T47D (cell line): ENCODE results near the gene RASAL2.
"Not testable (repeated sequence)": the region's sequence is repeated elsewhere in the genome, so short reads cannot be mapped to it uniquely, and the experiment has no call there.

Experiments used
- DNase-seq, 2 experiments: peaks; one replicate each; pipeline versions ENCODE4 v3.0.0 to v3.0.0-alpha.2; 2011 to 2012; ENCODE audit warnings: low read depth in 1 of 2, low spot score in 1 of 2
- JUND ChIP-seq: IDR thresholded peaks from 2 replicates; pipeline ENCODE4 v1.6.1; 2012; ENCODE audit warnings: low read depth
- in situ Hi-C: cut with HindIII; loops from 2 replicates; pipeline ENCODE4 v1.10.0; 2016; ENCODE audit warnings: low sequenced_read_pairs, low pct_unique_long_range_greater_than_20kb

Gene RASAL2

GRCh38 chr1:178086294-178086693 is 7.6 kb upstream of the RASAL2 start:
- no peak for DNase-seq
- TF ChIP-seq JUND, result no peak
- in situ Hi-C loops, result no loop called here

- DNase-seq, result no peak
- in situ Hi-C loops, result no loop called here
- TF ChIP-seq JUND, result no peak
These were observed 7.1 kb upstream of the RASAL2 start for GRCh38 chr1:178086766-178087165.

GRCh38 chr1:178088651-178089050 is 5.3 kb upstream of the RASAL2 start:
- in situ Hi-C loops, result no loop called here
- TF ChIP-seq JUND, result no peak
- DNase-seq, result no peak

- in situ Hi-C loops, DNase-seq: not testable (repeated sequence)
These were observed 2.5 kb upstream of the RASAL2 start for GRCh38 chr1:178091454-178091853.

GRCh38 chr1:178091986-178092745 is 1.7 kb upstream of the RASAL2 start:
- in situ Hi-C loops, result no loop called here
- no peak for DNase-seq

GRCh38 chr1:178092878-178093493 is 918 bp upstream of the RASAL2 start:
- peak in 1 of 2 experiments; percentile 61 for DNase-seq
- TF ChIP-seq JUND, result no peak
- in situ Hi-C loops, result no loop called here

More at GRCh38 chr1:178091986-178092745, 1.7 kb upstream of the RASAL2 start:
- no peak for TF ChIP-seq JUND

- in situ Hi-C loops, result no loop called here
- DNase-seq, result peak; percentile 98
- no peak for TF ChIP-seq JUND
These were observed 382 bp upstream of the RASAL2 start for GRCh38 chr1:178093494-178093950.

- peak in 1 of 2 experiments; percentile 22 for DNase-seq
- in situ Hi-C loops, result no loop called here
- no peak for TF ChIP-seq JUND
These were observed 1.1 kb downstream of the RASAL2 start for GRCh38 chr1:178094739-178095645.

- TF ChIP-seq JUND, result no peak
- in situ Hi-C loops, result no loop called here
- DNase-seq, result no peak
These were observed 2.5 kb downstream of the RASAL2 start for GRCh38 chr1:178096421-178096820.

GRCh38 chr1:178098262-178098661 is 4.4 kb downstream of the RASAL2 start:
- no peak for DNase-seq
- TF ChIP-seq JUND, result no peak
- in situ Hi-C loops, result no loop called here

GRCh38 chr1:178101266-178101630 is 7.3 kb downstream of the RASAL2 start:
- in situ Hi-C loops, result no loop called here
- TF ChIP-seq JUND, result no peak
- no peak for DNase-seq

GRCh38 chr1:178101654-178102053 is 7.8 kb downstream of the RASAL2 start:
- in situ Hi-C loops, result no loop called here
- no peak for TF ChIP-seq JUND

GRCh38 chr1:178102218-178102617 is 8.3 kb downstream of the RASAL2 start:
- in situ Hi-C loops, result no loop called here
- no peak for TF ChIP-seq JUND
- no peak for DNase-seq

More at GRCh38 chr1:178101654-178102053, 7.8 kb downstream of the RASAL2 start:
- DNase-seq, result no peak
